Spleen (tissue), 7 donors: ENCODE results near the gene MARCHF2.
A peak's percentile ranks its signal among the peaks of the same experiment; 100 is the strongest.

Experiments
- POLR2A ChIP-seq, 3 donors: fragments of 450-650 bp; IDR thresholded peaks; one replicate each; pipeline ENCODE4 v1.5.1; 2017; ENCODE audit warnings: antibody characterized with exemption in 3 of 3, mild to moderate bottlenecking in 1 of 3
- TF ChIP-seq, protein P1 (sequence below), 11 experiments: fragments of 200-600 bp in 7 of 11; fragments of 450-650 bp in 4 of 11; sonication (generic) in 4 of 11; IDR thresholded peaks in 8 of 11; conservative IDR thresholded peaks in 3 of 11; 1 replicate in 7 of 11; 2 replicates in 4 of 11; pipeline versions ENCODE4 v1.4.0 to v1.8.0; 2016 to 2021; ENCODE audit warnings: antibody characterized with exemption in 11 of 11, inconsistent platforms in 4 of 11, mild to moderate bottlenecking in 1 of 11
- donor health status: DM: no; HTN: no; CAD: no; lungs with moderate emphysema.
- donor health status: DM: no; HTN: no; CAD: no.
- donor health status: DM: no; HTN: no; CAD: no.

DNA sequence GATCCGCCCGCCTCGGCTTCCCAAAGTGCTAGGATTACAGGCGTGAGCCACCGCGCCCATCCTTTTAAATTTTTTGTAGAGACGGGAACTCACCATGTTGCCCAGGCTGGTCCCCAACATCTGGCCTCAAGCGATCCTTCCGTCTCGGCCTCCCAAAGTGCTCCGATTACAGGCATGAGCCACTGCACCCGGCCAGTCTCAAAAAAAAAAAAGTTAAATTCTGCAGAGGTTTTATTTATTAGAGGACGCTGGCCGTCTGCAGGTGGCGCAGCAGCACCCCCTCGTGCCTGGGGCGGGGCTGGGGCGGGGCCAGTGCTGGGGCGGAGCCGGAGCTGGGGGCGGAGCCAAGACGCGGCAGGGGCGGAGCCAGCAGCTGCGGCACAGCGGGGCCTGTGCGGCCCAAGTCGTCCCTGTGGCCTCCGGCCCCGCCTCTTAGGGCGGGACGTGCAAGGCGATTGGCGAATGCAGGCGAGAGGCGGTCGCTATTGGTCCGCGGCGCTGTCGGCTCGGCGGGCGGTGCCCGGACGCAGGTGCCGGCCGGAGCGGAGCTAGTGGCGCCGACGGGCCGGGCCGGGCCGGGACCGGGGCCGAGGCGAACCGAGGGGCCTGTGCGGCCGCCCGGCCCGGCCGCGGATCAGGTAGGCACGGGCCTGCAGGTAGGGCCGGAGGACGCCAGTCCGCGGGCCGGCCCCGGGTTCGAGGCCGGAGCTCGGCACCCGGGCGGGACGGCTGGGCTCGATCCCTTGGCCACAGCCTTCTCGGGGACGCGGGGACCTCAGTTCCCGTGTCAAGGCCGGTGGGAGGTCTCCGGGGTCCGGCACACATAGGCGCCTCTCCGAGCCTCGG lies at the start of gene MARCHF2:
- TF ChIP-seq, protein P1, sequence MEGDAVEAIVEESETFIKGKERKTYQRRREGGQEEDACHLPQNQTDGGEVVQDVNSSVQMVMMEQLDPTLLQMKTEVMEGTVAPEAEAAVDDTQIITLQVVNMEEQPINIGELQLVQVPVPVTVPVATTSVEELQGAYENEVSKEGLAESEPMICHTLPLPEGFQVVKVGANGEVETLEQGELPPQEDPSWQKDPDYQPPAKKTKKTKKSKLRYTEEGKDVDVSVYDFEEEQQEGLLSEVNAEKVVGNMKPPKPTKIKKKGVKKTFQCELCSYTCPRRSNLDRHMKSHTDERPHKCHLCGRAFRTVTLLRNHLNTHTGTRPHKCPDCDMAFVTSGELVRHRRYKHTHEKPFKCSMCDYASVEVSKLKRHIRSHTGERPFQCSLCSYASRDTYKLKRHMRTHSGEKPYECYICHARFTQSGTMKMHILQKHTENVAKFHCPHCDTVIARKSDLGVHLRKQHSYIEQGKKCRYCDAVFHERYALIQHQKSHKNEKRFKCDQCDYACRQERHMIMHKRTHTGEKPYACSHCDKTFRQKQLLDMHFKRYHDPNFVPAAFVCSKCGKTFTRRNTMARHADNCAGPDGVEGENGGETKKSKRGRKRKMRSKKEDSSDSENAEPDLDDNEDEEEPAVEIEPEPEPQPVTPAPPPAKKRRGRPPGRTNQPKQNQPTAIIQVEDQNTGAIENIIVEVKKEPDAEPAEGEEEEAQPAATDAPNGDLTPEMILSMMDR (IDR thresholded peaks at IDR 0.05 in 8 of 11, conservative IDR thresholded peaks at IDR 0.05 in 3 of 11) = peak; percentile 46 to 88 (median 75)
- peak in 1 of 3 donors; percentile 28 for TF ChIP-seq POLR2A (IDR thresholded peaks at IDR 0.05)
